Astrocyte (in vitro differentiated cells and primary cell): ENCODE results near the gene TFAP2A. TPM values are rescaled to one million over a fixed set of nuclear protein-coding genes. Genes with fewer than 3 reads are reported as not detected.

ENCODE experiments used
- DNase-seq: peaks from one replicate; pipeline ENCODE4 v3.0.0-alpha.2; 2010; ENCODE audit warnings: low read depth
- FAIRE-seq: peaks from 2 replicates; lab custom pipeline; 2011; peaks lifted over from hg19 to GRCh38; lab: Jason Lieb, UNC
- H2AFZ ChIP-seq: 2 replicates; pipeline ENCODE4 v1.6.0; 2012; ENCODE audit warnings: low read depth, low read length, inconsistent platforms
- H3K27ac ChIP-seq: 2 replicates; pipeline ENCODE4 v1.5.1; 2011; ENCODE audit warnings: low read depth, low read length, inconsistent platforms
- H3K27me3 ChIP-seq: 2 replicates; pipeline ENCODE4 v1.6.0; 2011; ENCODE audit warnings: low read length, inconsistent platforms; ENCODE audit not compliant: insufficient read depth
- H3K36me3 ChIP-seq: 2 replicates; pipeline ENCODE4 v1.5.1; 2011; ENCODE audit warnings: low read length, inconsistent platforms; ENCODE audit not compliant: insufficient read depth
- H3K4me1 ChIP-seq: 2 replicates; pipeline ENCODE4 v1.5.1; 2011; ENCODE audit warnings: low read length, inconsistent platforms; ENCODE audit not compliant: insufficient read depth
- H3K4me2 ChIP-seq: 2 replicates; pipeline ENCODE4 v1.6.0; 2012; ENCODE audit warnings: low read length, inconsistent platforms
- H3K4me3 ChIP-seq: 2 replicates; pipeline ENCODE4 v1.5.1; 2011; ENCODE audit warnings: low read depth, mild to moderate bottlenecking, low read length, inconsistent platforms; ENCODE audit not compliant: insufficient read depth
- H3K79me2 ChIP-seq: 2 replicates; pipeline ENCODE4 v1.6.0; 2012; ENCODE audit warnings: mild to moderate bottlenecking, low read length, inconsistent platforms; ENCODE audit not compliant: insufficient read depth
- H3K9ac ChIP-seq: 2 replicates; pipeline ENCODE4 v1.6.0; 2012; ENCODE audit warnings: mild to moderate bottlenecking, low read length, inconsistent platforms
- H3K9me3 ChIP-seq: 2 replicates; pipeline ENCODE4 v1.5.1; 2012; ENCODE audit warnings: low read depth, mild to moderate bottlenecking, low read length, inconsistent platforms; ENCODE audit not compliant: insufficient read depth
- H4K20me1 ChIP-seq: 2 replicates; pipeline ENCODE4 v1.6.0; 2012; ENCODE audit warnings: low read length, inconsistent platforms; ENCODE audit not compliant: insufficient read depth
- H3K27ac Mint-ChIP-seq: one replicate; pipeline ENCODE4 v1.8.0; 2021; ENCODE audit warnings: mild to moderate bottlenecking, mixed read lengths; ENCODE audit not compliant: unreplicated experiment
- H3K27me3 Mint-ChIP-seq: one replicate; pipeline ENCODE4 v1.8.0; 2021; ENCODE audit warnings: low read depth, mixed read lengths; ENCODE audit not compliant: unreplicated experiment
- H3K36me3 Mint-ChIP-seq: one replicate; pipeline ENCODE4 v1.8.0; 2021; ENCODE audit warnings: low read depth, mixed read lengths; ENCODE audit not compliant: unreplicated experiment
- H3K4me1 Mint-ChIP-seq: one replicate; pipeline ENCODE4 v1.8.0; 2021; ENCODE audit warnings: low read depth, mixed read lengths; ENCODE audit not compliant: unreplicated experiment
- H3K4me3 Mint-ChIP-seq: one replicate; pipeline ENCODE4 v1.8.0; 2021; ENCODE audit warnings: mild to moderate bottlenecking, moderate library complexity, mixed read lengths; ENCODE audit not compliant: unreplicated experiment
- H3K9me3 Mint-ChIP-seq: one replicate; pipeline ENCODE4 v1.8.0; 2021; ENCODE audit warnings: mild to moderate bottlenecking, mixed read lengths; ENCODE audit not compliant: unreplicated experiment
- EZH2 ChIP-seq: IDR thresholded peaks from 2 replicates; pipeline ENCODE4 v1.6.1; 2012; ENCODE audit warnings: mild to moderate bottlenecking, low read length, inconsistent platforms; ENCODE audit not compliant: insufficient read depth
- total RNA-seq: library from RNA; stranded (reverse); gene quantifications from 2 replicates; pipeline ENCODE4 v1.2.1, GENCODE V29; 2021
- TF ChIP-seq, protein P1 (sequence below): IDR thresholded peaks from 2 replicates; pipeline ENCODE4 v1.5.1; 2011; ENCODE audit warnings: low read depth, mild to moderate bottlenecking, inconsistent platforms, low read length, moderate library complexity; ENCODE audit not compliant: insufficient read depth

TFAP2A gene
- total RNA-seq, 1 donor from 2014 or later = 6.6 TPM

GRCh38 chr6:10373642-10374359, 41.1 kb downstream of the TFAP2A start:
- no peak overlapping the region for H3K4me3 Mint-ChIP-seq
- H3K27ac Mint-ChIP-seq = peak overlapping the region; percentile 64
- Histone ChIP-seq H3K9ac (no peak overlapping the region), H3K79me2 (no peaks in the 10 kb centered on the region), H3K36me3 (no peaks in the 10 kb centered on the region), H2AFZ (no peak overlapping the region), H3K4me3 (no peak overlapping the region), H3K4me2 (no peak overlapping the region), H3K9me3 (no peaks in the 10 kb centered on the region), H3K27me3 (no peaks in the 10 kb centered on the region), H3K27ac (no peak overlapping the region), H3K4me1 (no peaks in the 10 kb centered on the region), H4K20me1 (no peaks in the 10 kb centered on the region)
- no peak for TF ChIP-seq EZH2
- TF ChIP-seq, protein P1, sequence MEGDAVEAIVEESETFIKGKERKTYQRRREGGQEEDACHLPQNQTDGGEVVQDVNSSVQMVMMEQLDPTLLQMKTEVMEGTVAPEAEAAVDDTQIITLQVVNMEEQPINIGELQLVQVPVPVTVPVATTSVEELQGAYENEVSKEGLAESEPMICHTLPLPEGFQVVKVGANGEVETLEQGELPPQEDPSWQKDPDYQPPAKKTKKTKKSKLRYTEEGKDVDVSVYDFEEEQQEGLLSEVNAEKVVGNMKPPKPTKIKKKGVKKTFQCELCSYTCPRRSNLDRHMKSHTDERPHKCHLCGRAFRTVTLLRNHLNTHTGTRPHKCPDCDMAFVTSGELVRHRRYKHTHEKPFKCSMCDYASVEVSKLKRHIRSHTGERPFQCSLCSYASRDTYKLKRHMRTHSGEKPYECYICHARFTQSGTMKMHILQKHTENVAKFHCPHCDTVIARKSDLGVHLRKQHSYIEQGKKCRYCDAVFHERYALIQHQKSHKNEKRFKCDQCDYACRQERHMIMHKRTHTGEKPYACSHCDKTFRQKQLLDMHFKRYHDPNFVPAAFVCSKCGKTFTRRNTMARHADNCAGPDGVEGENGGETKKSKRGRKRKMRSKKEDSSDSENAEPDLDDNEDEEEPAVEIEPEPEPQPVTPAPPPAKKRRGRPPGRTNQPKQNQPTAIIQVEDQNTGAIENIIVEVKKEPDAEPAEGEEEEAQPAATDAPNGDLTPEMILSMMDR = no peak
- FAIRE-seq (no peak), DNase-seq (no peak)
- peaks cover 25% of the 10 kb centered on the region for H3K4me1 Mint-ChIP-seq
- H3K9me3 Mint-ChIP-seq = no peaks in the 10 kb centered on the region
- no peaks in the 10 kb centered on the region for H3K36me3 Mint-ChIP-seq
- H3K27me3 Mint-ChIP-seq = peaks cover 4% of the 10 kb centered on the region

GRCh38 chr6:10369896-10370295, 45.0 kb downstream of the TFAP2A start:
- no peak overlapping the region for H3K4me3 ChIP-seq
- peak; percentile 8 for DNase-seq
- H3K9ac ChIP-seq = no peak overlapping the region
- H3K4me1 ChIP-seq = no peaks in the 10 kb centered on the region
- Mint-ChIP-seq H3K9me3 (peaks cover 7% of the 10 kb centered on the region), H3K27me3 (peaks cover 4% of the 10 kb centered on the region), H3K4me3 (no peak overlapping the region), H3K4me1 (peaks cover 15% of the 10 kb centered on the region), H3K36me3 (no peaks in the 10 kb centered on the region), H3K27ac (no peak overlapping the region)
- no peak for FAIRE-seq
- H3K9me3 ChIP-seq = no peaks in the 10 kb centered on the region
- no peaks in the 10 kb centered on the region for H3K79me2 ChIP-seq
- H3K27me3 ChIP-seq = no peaks in the 10 kb centered on the region
- H3K4me2 ChIP-seq = no peak overlapping the region
- no peak overlapping the region for H3K27ac ChIP-seq
- H4K20me1 ChIP-seq = no peaks in the 10 kb centered on the region
- H3K36me3 ChIP-seq = no peaks in the 10 kb centered on the region
- no peak overlapping the region for H2AFZ ChIP-seq
- TF ChIP-seq, protein P1 = no peak
- no peak for TF ChIP-seq EZH2

- H3K4me2 ChIP-seq = no peak overlapping the region
- H3K79me2 ChIP-seq = no peaks in the 10 kb centered on the region
- H2AFZ ChIP-seq = no peak overlapping the region
- H3K36me3 Mint-ChIP-seq = no peaks in the 10 kb centered on the region
- peaks cover 9% of the 10 kb centered on the region for H3K9me3 Mint-ChIP-seq
- no peak overlapping the region for H3K27ac ChIP-seq
- no peaks in the 10 kb centered on the region for H3K27me3 ChIP-seq
- peaks cover 7% of the 10 kb centered on the region for H3K4me1 Mint-ChIP-seq
- H3K9ac ChIP-seq = no peak overlapping the region
- no peaks in the 10 kb centered on the region for H3K4me1 ChIP-seq
- H3K4me3 ChIP-seq = no peak overlapping the region
- TF ChIP-seq, protein P1 = no peak
- TF ChIP-seq EZH2 = no peak
- no peaks in the 10 kb centered on the region for H3K9me3 ChIP-seq
- DNase-seq = no peak
- H3K27ac Mint-ChIP-seq = no peak overlapping the region
- no peak for FAIRE-seq
- no peak overlapping the region for H3K4me3 Mint-ChIP-seq
- H3K27me3 Mint-ChIP-seq = peaks cover 4% of the 10 kb centered on the region
- H3K36me3 ChIP-seq = no peaks in the 10 kb centered on the region
- H4K20me1 ChIP-seq = no peaks in the 10 kb centered on the region
Observed at GRCh38 chr6:10368861-10369260, 46.0 kb downstream of the TFAP2A start.
